Measurements from ENCODE around the gene NPTX1. TPM values are rescaled to one million over a fixed set of nuclear protein-coding genes. Genes with fewer than 3 reads are reported as not detected.
A peak's percentile ranks its signal among the peaks of the same experiment; 100 is the strongest.

The NPTX1 gene
- total and polyA plus RNA-seq, 2 of the 13 experiments (the other 11 are each of a cell fraction or from before 2014, with no cell fraction given) = 0.01 TPM; not detected in 1

DNA sequence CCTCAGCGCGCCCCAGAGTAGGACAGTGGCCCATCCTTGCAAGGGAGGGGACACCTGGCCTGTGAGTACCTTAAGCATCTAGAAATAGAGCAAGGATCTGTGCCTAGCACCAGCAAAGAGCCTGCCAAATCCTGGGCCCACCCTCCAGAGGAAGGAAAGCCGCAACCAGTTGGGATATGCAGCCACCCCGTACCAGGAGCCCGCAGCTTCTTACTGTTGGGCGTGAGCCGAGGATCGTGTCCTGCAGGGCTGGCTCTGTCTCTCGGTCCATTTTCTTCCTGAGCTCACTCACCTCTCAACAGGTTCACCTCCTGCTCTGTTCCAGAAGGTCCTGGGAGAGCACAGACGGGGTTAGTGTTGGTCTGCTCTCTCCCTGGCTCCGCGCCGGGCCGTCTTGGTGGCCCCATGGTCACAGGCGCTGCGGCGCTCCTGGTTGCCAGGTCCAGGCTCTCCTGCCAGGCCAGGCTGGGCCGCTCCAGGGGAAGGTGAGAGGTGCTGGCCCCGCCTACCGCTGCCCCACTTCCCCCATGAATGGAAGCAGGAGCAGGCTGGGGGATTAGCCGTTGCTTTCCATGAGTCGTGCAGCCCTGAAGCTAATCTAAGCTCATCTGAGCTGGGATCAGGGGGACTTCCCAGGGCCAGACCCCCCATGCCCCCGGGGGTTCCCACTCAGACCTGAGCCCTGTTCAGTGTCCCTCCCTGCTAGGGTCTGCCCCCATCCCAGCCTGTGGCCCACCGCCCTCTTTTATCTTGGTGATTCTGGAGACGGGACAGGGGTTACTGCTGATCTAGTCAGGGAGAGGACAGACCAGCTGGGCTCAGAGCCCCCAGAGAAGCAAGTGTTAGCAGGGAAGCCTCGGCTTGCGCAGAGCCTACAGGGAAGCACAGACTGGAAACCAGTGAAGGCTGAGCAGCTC lies 48.8 kb downstream of the NPTX1 start:
- ChIA-PET CTCF (ENCODE audit: low intra/inter-chr PET ratio, low total read pairs) (interaction anchor here (1.5 to 5.9 kb wide), 4 partner anchors 85 to 554 kb away, joined by 4 to 114 read pairs (median 8); no protein-coding TSS in a partner anchor), POLR2A (interaction anchor here (1.0 to 1.2 kb wide), 2 partner anchors 27 to 544 kb away, joined by 4 to 8 read pairs; no protein-coding TSS in a partner anchor)
- Histone ChIP-seq H3K4me1 (ENCODE audit: insufficient read depth, low read length) (no peaks in the 10 kb centered on the region), H3K27me3 (ENCODE audit: control insufficient read depth in 1 of 2, insufficient read depth in 2 of 2, low read length in 2 of 2) (no peaks in the 10 kb centered on the region), H3K9ac (ENCODE audit: insufficient read depth, low read depth, low read length) (no peak overlapping the region), H3K9me3 (ENCODE audit: low read length) (no peaks in the 10 kb centered on the region), H3K4me3 (replicated peaks in 1 of 3; ENCODE audit: insufficient read depth in 1 of 3, low read depth in 2 of 3, low read length in 3 of 3) (no peak overlapping the region), H4K20me1 (ENCODE audit: insufficient read depth, low read length) (no peaks in the 10 kb centered on the region; the same call in 1 of the 2 replicates), H3K27ac (ENCODE audit: extremely low read length, insufficient read depth, low read length) (no peak overlapping the region), H3K36me3 (replicated peaks in 1 of 2; ENCODE audit: control insufficient read depth in 1 of 2, insufficient read depth in 2 of 2, low read length in 2 of 2) (no peaks in the 10 kb centered on the region), H3K79me2 (ENCODE audit: insufficient read depth, low read length) (no peaks in the 10 kb centered on the region), H2AFZ (ENCODE audit: low read length) (no peak overlapping the region), H3K4me2 (ENCODE audit: low read depth, low read length) (no peak overlapping the region)
- TF ChIP-seq GMEB1 (CRISPR knock-in tag; IDR thresholded peaks at IDR 0.05; ENCODE audit: borderline replicate concordance) = no peak
- no peak for TF ChIP-seq ZNF224 (CRISPR knock-in tag; IDR thresholded peaks at IDR 0.05)
- TF ChIP-seq POGZ (CRISPR knock-in tag; IDR thresholded peaks at IDR 0.05) = no peak
- 0 out of 2 replicates have a peak, but pooled peaks have one; percentile 9 for TF ChIP-seq ZNF567 (CRISPR knock-in tag; IDR thresholded peaks at IDR 0.05; ENCODE audit: borderline replicate concordance)
- TF ChIP-seq SPEN (CRISPR knock-in tag; IDR thresholded peaks at IDR 0.05; ENCODE audit: low read depth) = 0 out of 2 replicates have a peak, but pooled peaks have one; percentile 2
- TF ChIP-seq ZMYM4 (CRISPR knock-in tag; IDR thresholded peaks at IDR 0.05) = no peak
- TF ChIP-seq JDP2 (CRISPR knock-in tag; IDR thresholded peaks at IDR 0.05; ENCODE audit: borderline replicate concordance) = no peak
- TF ChIP-seq FOXC1 (CRISPR knock-in tag; IDR thresholded peaks at IDR 0.05; ENCODE audit: borderline replicate concordance) = 0 out of 2 replicates have a peak, but pooled peaks have one; percentile 15
- FAIRE-seq (no peak), ATAC-seq (no peak), DNase-seq (ENCODE audit: low spot score) (no peak)
- intact Hi-C loops (cut with micrococcal nuclease; ENCODE audit: unreplicated experiment) = loop anchor here (1.0 to 5.0 kb wide), 4 partner anchors 84 to 550 kb away; no protein-coding TSS in a partner anchor
- in situ Hi-C loops (cut with HindIII; ENCODE audit: extremely low pct_ligation_motif_present, low pct_unique_long_range_greater_than_20kb) = loop anchor here (5.0 kb wide), 3 partner anchors 80 to 555 kb away; no protein-coding TSS in a partner anchor
- no TSS peak for BruUV-seq (replicated peaks)
- WGBS (ENCODE audit: low lambda C conversion rate) = 89% methylated on average over 22 of the region's 27 CpGs
